PC-9 (cell line): ENCODE results near the gene CORIN. TPM values are rescaled to one million over a fixed set of nuclear protein-coding genes. Genes with fewer than 3 reads are reported as not detected.
"Not testable (repeated sequence)": the region's sequence is repeated elsewhere in the genome, so short reads cannot be mapped to it uniquely, and the experiment has no call there.

Source experiments
- BruUV-seq: library from RNA; stranded (reverse); fragments of 400-500 nt; replicated peaks from 2 replicates; lab custom pipeline; 2021; lab: Mats Ljungman, UMichigan
- CTCF ChIA-PET: fragments of 300-600 bp; sonication (Branson Sonifier 250); formaldehyde crosslinking; loops from one replicate; lab custom pipeline; 2022; ENCODE audit warnings: antibody characterized with exemption; lab: Charles Lee
- POLR2A ChIA-PET: fragments of 300-600 bp; sonication (Branson Sonifier 250); formaldehyde crosslinking; loops from one replicate; lab custom pipeline; 2022; ENCODE audit warnings: antibody characterized with exemption; ENCODE audit not compliant: unreplicated experiment; lab: Charles Lee
- DNase-seq, 2 experiments: peaks; one replicate each; pipeline versions ENCODE4 v3.0.0 to v3.0.0-alpha.2; 2015 to 2022; ENCODE audit warnings: mixed read lengths in 1 of 2
- H2AFZ ChIP-seq: fragments of 200-600 bp; sonication (generic); 2 replicates; pipeline ENCODE4 v1.8.1; 2017; ENCODE audit warnings: antibody characterized with exemption
- H3F3A ChIP-seq: fragments of 200-600 bp; sonication (generic); 2 replicates; pipeline ENCODE4 v1.8.1; 2017; ENCODE audit warnings: antibody characterized with exemption, mild to moderate bottlenecking, low read depth; ENCODE audit not compliant: insufficient read depth
- H3K27ac ChIP-seq: fragments of 200-600 bp; sonication (generic); 2 replicates; pipeline ENCODE4 v1.6.1; 2016; ENCODE audit warnings: mixed run types
- H3K27me3 ChIP-seq: fragments of 200-600 bp; sonication (generic); 2 replicates; pipeline ENCODE4 v1.6.1; 2016; ENCODE audit warnings: low read depth, mixed run types; ENCODE audit not compliant: insufficient read depth
- H3K36me3 ChIP-seq: fragments of 200-600 bp; sonication (generic); 2 replicates; pipeline ENCODE4 v1.6.1; 2016; ENCODE audit warnings: low read depth, mixed run types
- H3K4me1 ChIP-seq: fragments of 200-600 bp; sonication (generic); replicated peaks from 2 replicates; pipeline ENCODE4 v1.6.1; 2016; ENCODE audit warnings: mixed run types; ENCODE audit not compliant: insufficient read depth
- H3K4me2 ChIP-seq: fragments of 200-600 bp; sonication (generic); 2 replicates; pipeline ENCODE4 v1.6.1; 2017; ENCODE audit warnings: mixed run types
- H3K4me3 ChIP-seq: fragments of 200-600 bp; sonication (generic); 2 replicates; pipeline ENCODE4 v1.6.1; 2016; ENCODE audit warnings: mixed run types
- H3K79me2 ChIP-seq: fragments of 200-600 bp; sonication (generic); 2 replicates; pipeline ENCODE4 v1.6.1; 2017; ENCODE audit warnings: low read depth, mixed run types
- H3K9me2 ChIP-seq: fragments of 200-600 bp; sonication (generic); 2 replicates; pipeline ENCODE4 v1.8.1; 2017; ENCODE audit warnings: mild to moderate bottlenecking; ENCODE audit not compliant: insufficient read depth
- H3K9me3 ChIP-seq: fragments of 200-600 bp; sonication (generic); 2 replicates; pipeline ENCODE4 v1.8.1; 2016; ENCODE audit warnings: low read depth; ENCODE audit not compliant: insufficient read depth
- H4K20me1 ChIP-seq: fragments of 200-600 bp; sonication (generic); 2 replicates; pipeline ENCODE4 v1.8.1; 2017; ENCODE audit not compliant: insufficient read depth
- EZH2 ChIP-seq: fragments of 200-600 bp; sonication (generic); IDR thresholded peaks from 2 replicates; pipeline ENCODE4 v1.8.0; 2017; ENCODE audit warnings: antibody characterized with exemption, low read depth
- intact Hi-C: fragments of 100-400 bp; cut with micrococcal nuclease; formaldehyde crosslinking; loops from one replicate; pipeline ENCODE4 v1.10.0; 2022; ENCODE audit not compliant: unreplicated experiment
- total RNA-seq: library from RNA; stranded (reverse); gene quantifications from 2 replicates; pipeline ENCODE4 v1.2.3, GENCODE V29; 2021
- TF ChIP-seq, protein P1 (sequence below): fragments of 200-600 bp; sonication (generic); conservative IDR thresholded peaks from 2 replicates; pipeline ENCODE4 v1.6.1; 2017; ENCODE audit warnings: mixed run types, antibody characterized with exemption, mild to moderate bottlenecking, moderate library complexity

The CORIN gene
- total RNA-seq, 1 experiment from 2014 or later: not detected

DNA sequence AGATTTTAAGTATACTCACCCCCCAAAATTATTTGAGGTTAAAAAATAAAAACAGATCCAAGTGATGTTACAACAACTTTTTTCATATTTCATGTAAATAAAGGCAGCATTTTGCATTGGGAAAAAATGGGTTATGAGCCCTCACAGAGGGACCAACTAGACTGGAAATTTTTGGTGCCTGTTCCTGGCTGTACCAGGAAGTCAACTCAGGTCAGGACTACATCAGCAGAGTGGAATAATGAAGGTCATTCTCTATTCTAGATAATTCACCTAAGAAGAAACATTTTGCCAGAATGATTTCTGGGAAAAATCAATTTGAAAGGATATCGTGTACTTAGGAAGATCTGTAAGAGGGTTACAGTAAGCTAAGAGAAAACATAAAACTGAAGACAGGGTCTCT lies 66.8 kb downstream of the CORIN start:
- Histone ChIP-seq H3K27ac (no peak overlapping the region), H3F3A (no peaks in the 10 kb centered on the region), H3K79me2 (no peaks in the 10 kb centered on the region), H4K20me1 (no peaks in the 10 kb centered on the region), H3K9me3 (no peaks in the 10 kb centered on the region), H2AFZ (no peak overlapping the region), H3K4me1 (no peaks in the 10 kb centered on the region), H3K4me2 (no peak overlapping the region), H3K4me3 (no peak overlapping the region), H3K9me2 (no peaks in the 10 kb centered on the region), H3K36me3 (no peaks in the 10 kb centered on the region), H3K27me3 (no peaks in the 10 kb centered on the region)
- no TSS peak for BruUV-seq
- TF ChIP-seq EZH2: no peak
- TF ChIP-seq, protein P1, sequence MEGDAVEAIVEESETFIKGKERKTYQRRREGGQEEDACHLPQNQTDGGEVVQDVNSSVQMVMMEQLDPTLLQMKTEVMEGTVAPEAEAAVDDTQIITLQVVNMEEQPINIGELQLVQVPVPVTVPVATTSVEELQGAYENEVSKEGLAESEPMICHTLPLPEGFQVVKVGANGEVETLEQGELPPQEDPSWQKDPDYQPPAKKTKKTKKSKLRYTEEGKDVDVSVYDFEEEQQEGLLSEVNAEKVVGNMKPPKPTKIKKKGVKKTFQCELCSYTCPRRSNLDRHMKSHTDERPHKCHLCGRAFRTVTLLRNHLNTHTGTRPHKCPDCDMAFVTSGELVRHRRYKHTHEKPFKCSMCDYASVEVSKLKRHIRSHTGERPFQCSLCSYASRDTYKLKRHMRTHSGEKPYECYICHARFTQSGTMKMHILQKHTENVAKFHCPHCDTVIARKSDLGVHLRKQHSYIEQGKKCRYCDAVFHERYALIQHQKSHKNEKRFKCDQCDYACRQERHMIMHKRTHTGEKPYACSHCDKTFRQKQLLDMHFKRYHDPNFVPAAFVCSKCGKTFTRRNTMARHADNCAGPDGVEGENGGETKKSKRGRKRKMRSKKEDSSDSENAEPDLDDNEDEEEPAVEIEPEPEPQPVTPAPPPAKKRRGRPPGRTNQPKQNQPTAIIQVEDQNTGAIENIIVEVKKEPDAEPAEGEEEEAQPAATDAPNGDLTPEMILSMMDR: no peak
- CTCF ChIA-PET: no interaction called here
- POLR2A ChIA-PET: no interaction called here
- intact Hi-C loops: no loop called here
- no peak for DNase-seq

DNA sequence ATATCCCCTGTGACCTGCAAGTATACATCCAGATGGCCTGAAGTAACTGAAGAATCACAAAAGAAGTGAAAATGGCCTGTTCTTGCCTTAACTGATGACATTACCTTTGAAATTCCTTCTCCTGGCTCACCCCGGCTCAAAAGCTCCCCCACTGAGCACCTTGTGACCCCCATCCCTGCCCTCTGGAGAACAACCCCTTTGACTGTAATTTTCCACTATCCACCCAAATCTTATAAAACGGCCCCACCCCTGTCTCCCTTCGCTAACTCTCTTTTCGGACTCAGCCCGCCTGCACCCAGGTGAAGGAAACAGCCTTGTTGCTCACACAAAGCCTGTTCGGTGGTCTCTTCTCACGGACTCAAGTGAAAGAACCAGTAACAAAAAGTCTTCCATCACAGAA lies 69.9 kb downstream of the CORIN start:
- H3K36me3 ChIP-seq, CTCF ChIA-PET, H2AFZ ChIP-seq, H3K4me1 ChIP-seq, intact Hi-C loops, H3K4me3 ChIP-seq, H3K79me2 ChIP-seq, H4K20me1 ChIP-seq, H3K9me2 ChIP-seq, H3K4me2 ChIP-seq, H3F3A ChIP-seq, H3K27ac ChIP-seq, H3K27me3 ChIP-seq, POLR2A ChIA-PET, DNase-seq, H3K9me3 ChIP-seq, BruUV-seq: not testable (repeated sequence)

DNA sequence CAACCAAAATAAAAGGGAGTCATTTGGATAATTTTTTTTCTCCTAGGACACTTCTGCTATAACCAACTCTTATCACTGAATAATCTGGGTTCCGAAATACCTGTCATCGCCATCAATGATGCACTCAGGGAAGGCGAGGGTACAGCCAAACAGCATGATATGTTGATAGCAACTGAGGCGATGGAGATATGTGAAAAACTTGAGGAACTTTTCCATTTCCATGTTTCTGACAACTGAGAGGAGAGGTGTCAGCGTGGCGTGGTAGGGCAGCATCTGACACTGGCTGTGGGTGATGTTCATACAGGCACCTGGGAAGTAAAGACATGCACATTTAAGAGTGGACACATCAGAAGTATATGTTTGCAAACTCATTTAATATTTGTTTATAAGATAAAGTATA lies 74.6 kb downstream of the CORIN start:
- no peaks in the 10 kb centered on the region for H4K20me1 ChIP-seq
- H3K9me3 ChIP-seq: no peaks in the 10 kb centered on the region
- no peaks in the 10 kb centered on the region for H3K4me1 ChIP-seq
- POLR2A ChIA-PET: no interaction called here
- no peaks in the 10 kb centered on the region for H3K79me2 ChIP-seq
- no TSS peak for BruUV-seq
- no peak for DNase-seq
- H3K9me2 ChIP-seq: no peaks in the 10 kb centered on the region
- TF ChIP-seq EZH2: no peak
- TF ChIP-seq, protein P1: no peak
- H3K27ac ChIP-seq: no peak overlapping the region
- no peak overlapping the region for H3K4me2 ChIP-seq
- no peak overlapping the region for H2AFZ ChIP-seq
- H3K4me3 ChIP-seq: no peak overlapping the region
- H3K36me3 ChIP-seq: no peaks in the 10 kb centered on the region
- H3K27me3 ChIP-seq: no peaks in the 10 kb centered on the region
- CTCF ChIA-PET: no interaction called here
- intact Hi-C loops: no loop called here
- no peaks in the 10 kb centered on the region for H3F3A ChIP-seq
